HCT116 (cell line): ENCODE measurements around the gene EIF2B2. TPM values are rescaled to one million over a fixed set of nuclear protein-coding genes. Genes with fewer than 3 reads are reported as not detected.
A peak's percentile ranks its signal among the peaks of the same experiment; 100 is the strongest.

Experiments
- ATAC-seq: fragments of 200-7000 bp; cut with Tn5 transposase; 2 replicates; pipeline ENCODE4 v1.9.1; 2020; ENCODE audit warnings: mild to moderate bottlenecking, moderate library complexity
- BruUV-seq: library from RNA; stranded (reverse); fragments of 400-500 nt; replicated peaks from 2 replicates; lab custom pipeline; 2021; lab: Mats Ljungman, UMichigan
- CTCF ChIA-PET: fragments of 300-600 bp; sonication (Branson Sonifier 250); formaldehyde crosslinking; loops from one replicate; lab custom pipeline; 2021; ENCODE audit warnings: antibody characterized with exemption; lab: Charles Lee
- POLR2A ChIA-PET: fragments of 300-600, 350-600 bp; sonication (Branson Sonifier 250); formaldehyde crosslinking; loops from one replicate; lab custom pipeline; 2021; ENCODE audit warnings: antibody characterized with exemption; lab: Charles Lee
- RAD21 ChIA-PET, 2 experiments: fragments of 300-600 bp; sonication (Branson Sonifier 250); formaldehyde crosslinking; loops; one replicate each; lab custom pipeline; 2023; ENCODE audit warnings: low total read pairs in 2 of 2; ENCODE audit not compliant: uncharacterized antibody in 2 of 2, unreplicated experiment in 2 of 2, low non-redundant PET in 1 of 2; lab: Charles Lee
- DNase-seq: peaks from one replicate; pipeline ENCODE4 v3.0.0-alpha.2; 2010; ENCODE audit warnings: low read depth, low spot score
- H2AFZ ChIP-seq: fragments of 200-600 bp; shearing (Covaris generic), sonication (generic); 2 replicates; pipeline ENCODE4 v1.6.1; 2017; ENCODE audit warnings: low read depth, mixed run types, mixed read lengths, antibody characterized with exemption, low read length; ENCODE audit not compliant: poor library complexity, severe bottlenecking
- H3K27ac ChIP-seq: 2 replicates; pipeline ENCODE4 v1.5.1; 2012; ENCODE audit warnings: low read depth, low read length
- H3K27me3 ChIP-seq: fragments of 200-600 bp; sonication (generic); 2 replicates; pipeline ENCODE4 v1.6.1; 2016; ENCODE audit warnings: mixed run types, low read length, mixed read lengths; ENCODE audit not compliant: insufficient read depth
- H3K36me3 ChIP-seq, 2 experiments: fragments of 200-500 bp in 1 of 2; fragments of 200-600 bp in 1 of 2; sonication (Bioruptor generic) in 1 of 2; sonication (generic) in 1 of 2; 2 replicates each; pipeline versions ENCODE4 v1.5.1 to v1.6.1; 2014 to 2016; ENCODE audit warnings: low read length in 2 of 2, inconsistent platforms in 1 of 2, mixed read lengths in 1 of 2, mixed run types in 1 of 2; ENCODE audit not compliant: insufficient read depth in 2 of 2, control insufficient read depth in 1 of 2
- H3K4me1 ChIP-seq, 2 experiments: fragments of 200-600 bp in 1 of 2; sonication (generic) in 1 of 2; 2 replicates each; pipeline versions ENCODE4 v1.5.1 to v1.6.1; 2012 to 2017; ENCODE audit warnings: low read length in 2 of 2, inconsistent platforms in 1 of 2, mild to moderate bottlenecking in 1 of 2, mixed read lengths in 1 of 2, mixed run types in 1 of 2, moderate library complexity in 1 of 2; ENCODE audit not compliant: insufficient read depth in 2 of 2, control insufficient read depth in 1 of 2
- H3K4me2 ChIP-seq: fragments of 200-600 bp; sonication (generic); 2 replicates; pipeline ENCODE4 v1.6.1; 2017; ENCODE audit warnings: mixed run types, low read length, mixed read lengths
- H3K4me3 ChIP-seq, 2 experiments: fragments of 200-600 bp in 1 of 2; sonication (generic) in 1 of 2; replicated peaks in 1 of 2; 2 replicates each; pipeline ENCODE4 v1.5.1; 2011 to 2016; ENCODE audit warnings: low read length in 2 of 2, control low read depth in 1 of 2, low read depth in 1 of 2, mild to moderate bottlenecking in 1 of 2, mixed read lengths in 1 of 2, mixed run types in 1 of 2
- H3K79me2 ChIP-seq: fragments of 200-600 bp; sonication (generic); 2 replicates; pipeline ENCODE4 v1.6.1; 2017; ENCODE audit warnings: mild to moderate bottlenecking, mixed run types, low read length, moderate library complexity, mixed read lengths; ENCODE audit not compliant: insufficient read depth
- H3K9ac ChIP-seq: fragments of 200-600 bp; sonication (generic); 2 replicates; pipeline ENCODE4 v1.6.1; 2016; ENCODE audit warnings: low read length, mixed read lengths
- H3K9me2 ChIP-seq: fragments of 200-600 bp; sonication (generic), shearing (Covaris generic); 2 replicates; pipeline ENCODE4 v1.6.1; 2017; ENCODE audit warnings: mixed run types, mild to moderate bottlenecking, moderate library complexity; ENCODE audit not compliant: insufficient read depth
- H3K9me3 ChIP-seq, 2 experiments: fragments of 200-500 bp in 1 of 2; fragments of 200-600 bp in 1 of 2; sonication (Bioruptor generic) in 1 of 2; sonication (generic) in 1 of 2; 2 replicates each; pipeline ENCODE4 v1.6.1; 2014 to 2017; ENCODE audit warnings: low read length in 2 of 2, mixed read lengths in 2 of 2, inconsistent platforms in 1 of 2, low read depth in 1 of 2, mild to moderate bottlenecking in 1 of 2, mixed run types in 1 of 2, moderate library complexity in 1 of 2; ENCODE audit not compliant: control insufficient read depth in 1 of 2, insufficient read depth in 1 of 2
- H4K20me1 ChIP-seq: fragments of 200-600 bp; sonication (generic), shearing (Covaris generic); 2 replicates; pipeline ENCODE4 v1.6.1; 2017; ENCODE audit warnings: mixed run types, mild to moderate bottlenecking, moderate library complexity; ENCODE audit not compliant: insufficient read depth
- ATF3 ChIP-seq: IDR thresholded peaks from 2 replicates; pipeline ENCODE4 v1.6.1; 2012
- CBX3 ChIP-seq: IDR thresholded peaks from 2 replicates; pipeline ENCODE4 v1.6.1; 2012; ENCODE audit warnings: low read depth
- CEBPB ChIP-seq: IDR thresholded peaks from 2 replicates; pipeline ENCODE4 v1.6.1; 2012; ENCODE audit warnings: low read depth
- CTCF ChIP-seq, 3 experiments: fragments of 200-600 bp in 1 of 3; sonication (generic) in 1 of 3; IDR thresholded peaks in 2 of 3; conservative IDR thresholded peaks in 1 of 3; 2 replicates each; pipeline ENCODE4 v1.5.1; 2012 to 2017; ENCODE audit warnings: low read depth in 2 of 3, low read length in 2 of 3, antibody characterized with exemption in 1 of 3, borderline replicate concordance in 1 of 3, control low read depth in 1 of 3, mild to moderate bottlenecking in 1 of 3, mixed read lengths in 1 of 3, mixed run types in 1 of 3, moderate library complexity in 1 of 3; ENCODE audit not compliant: insufficient read depth in 1 of 3
- EGR1 ChIP-seq: IDR thresholded peaks from 2 replicates; pipeline ENCODE4 v1.6.1; 2012; ENCODE audit warnings: low read depth
- EZH2phosphoT487 ChIP-seq: fragments of 200-600 bp; IDR thresholded peaks from 2 replicates; pipeline ENCODE4 v1.6.1; 2018; ENCODE audit warnings: antibody characterized with exemption, borderline replicate concordance
- JUND ChIP-seq: IDR thresholded peaks from 2 replicates; pipeline ENCODE4 v1.6.1; 2012
- MAX ChIP-seq: IDR thresholded peaks from 2 replicates; pipeline ENCODE4 v1.6.1; 2012
- POLR2A ChIP-seq: IDR thresholded peaks from 2 replicates; pipeline ENCODE4 v1.7.0; 2011; ENCODE audit warnings: borderline replicate concordance; ENCODE audit not compliant: insufficient read depth, insufficient read length; ENCODE audit errors: extremely low read depth
- POLR2AphosphoS5 ChIP-seq: IDR thresholded peaks from 2 replicates; pipeline ENCODE4 v1.6.1; 2011; ENCODE audit warnings: mild to moderate bottlenecking, low read depth, low read length, moderate library complexity
- RAD21 ChIP-seq: IDR thresholded peaks from 2 replicates; pipeline ENCODE4 v1.6.1; 2012; ENCODE audit warnings: low read depth, mild to moderate bottlenecking
- SIN3A ChIP-seq: IDR thresholded peaks from 2 replicates; pipeline ENCODE4 v1.6.1; 2012; ENCODE audit warnings: low read depth
- TCF7L2 ChIP-seq: IDR thresholded peaks from 2 replicates; pipeline ENCODE4 v1.7.0; 2011; ENCODE audit warnings: borderline replicate concordance, inconsistent platforms; ENCODE audit not compliant: insufficient read depth, insufficient read length; ENCODE audit errors: extremely low read depth
- ZFX ChIP-seq: fragments of 450-650 bp; IDR thresholded peaks from 2 replicates; pipeline ENCODE4 v1.6.1; 2017
- ZNF274 ChIP-seq: fragments of 200-500 bp; sonication (Bioruptor generic); IDR thresholded peaks from 2 replicates; pipeline ENCODE4 v1.6.1; 2014; ENCODE audit warnings: mild to moderate bottlenecking, low read depth, low read length, inconsistent platforms
- intact Hi-C: fragments of 100-400 bp; cut with micrococcal nuclease; formaldehyde crosslinking; loops from 2 replicates; pipeline ENCODE4 v1.10.0; 2022
- total RNA-seq: library from RNA; stranded (reverse); gene quantifications from one replicate; pipeline ENCODE4 v1.2.1, GENCODE V29; 2021; ENCODE audit not compliant: unreplicated experiment

Gene EIF2B2
- total RNA-seq, 1 experiment from 2014 or later = 54.8 TPM

- CTCF ChIA-PET = no interaction called here
- POLR2A ChIA-PET = no interaction called here
- RAD21 ChIA-PET = no interaction called here
These were observed 37.8 kb downstream of the EIF2B2 start for GRCh38 chr14:75040507-75040906.

GRCh38 chr14:75040959-75041358 lies 38.2 kb downstream of the EIF2B2 start:
- no peak for ATAC-seq
- Histone ChIP-seq H3K27ac (no peak overlapping the region), H3K36me3 (0 out of 4 replicates have a peak, but pooled peaks cover 0 to 3% of the 10 kb centered on the region in 2 experiments), H3K9me3 (no peaks in the 10 kb centered on the region), H2AFZ (no peak overlapping the region), H3K4me2 (peak overlapping the region; percentile 55), H3K9me2 (no peaks in the 10 kb centered on the region), H3K4me3 (no peak overlapping the region), H4K20me1 (no peaks in the 10 kb centered on the region), H3K4me1 (peaks cover 7 to 16% of the 10 kb centered on the region in 2 experiments; a peak in 3 of 4 replicates), H3K27me3 (no peaks in the 10 kb centered on the region), H3K9ac (no peak overlapping the region), H3K79me2 (0 out of 2 replicates have a peak, but pooled peaks cover 3% of the 10 kb centered on the region)
- POLR2A ChIA-PET = no interaction called here
- BruUV-seq = no TSS peak
- no peak for DNase-seq
- TF ChIP-seq EZH2phosphoT487 (no peak), JUND (no peak), CEBPB (no peak), MAX (no peak), EGR1 (no peak), CTCF (IDR thresholded peaks at IDR 0.05 in 2 of 3, conservative IDR thresholded peaks at IDR 0.05 in 1 of 3; ENCODE audit: borderline replicate concordance in 1 of 3, insufficient read depth in 1 of 3, low read depth in 2 of 3, low read length in 2 of 3) (no peak), TCF7L2 (no peak)
- intact Hi-C loops = no loop called here
- CTCF ChIA-PET = no interaction called here
- RAD21 ChIA-PET = no interaction called here

More at GRCh38 chr14:75040507-75040906, 37.8 kb downstream of the EIF2B2 start:
- ATAC-seq (no peak), DNase-seq (no peak)
- TF ChIP-seq EGR1 (no peak), SIN3A (no peak), POLR2AphosphoS5 (no peak), ATF3 (no peak), RAD21 (no peak), CBX3 (no peak), ZNF274 (no peak), ZFX (no peak), POLR2A (no peak)
- H3K9ac ChIP-seq = no peak overlapping the region
- H2AFZ ChIP-seq = no peak overlapping the region
- H3K9me3 ChIP-seq = no peaks in the 10 kb centered on the region
- intact Hi-C loops = no loop called here
- H4K20me1 ChIP-seq = no peaks in the 10 kb centered on the region
- H3K4me3 ChIP-seq = no peak overlapping the region
- no peaks in the 10 kb centered on the region for H3K27me3 ChIP-seq
- peaks cover 0 to 3% of the 10 kb centered on the region in 2 experiments; a peak in 2 of 4 replicates for H3K36me3 ChIP-seq
- 0 out of 2 replicates have a peak, but pooled peaks cover 3% of the 10 kb centered on the region for H3K79me2 ChIP-seq
- H3K27ac ChIP-seq = no peak overlapping the region
- no peaks in the 10 kb centered on the region for H3K9me2 ChIP-seq
- peaks cover 7 to 16% of the 10 kb centered on the region in 2 experiments; a peak in 3 of 4 replicates for H3K4me1 ChIP-seq
- BruUV-seq = no TSS peak
- H3K4me2 ChIP-seq = no peak overlapping the region
